Neural progenitor cell (in vitro differentiated cells): ENCODE data around the gene DTNB. TPM values are rescaled to one million over a fixed set of nuclear protein-coding genes. Genes with fewer than 3 reads are reported as not detected.

Experiments
- DNase-seq: peaks from one replicate; pipeline ENCODE4 v3.0.0-alpha.2; 2016; ENCODE audit warnings: low spot score
- H2AFZ ChIP-seq: fragments of 200-600 bp; sonication (generic); replicated peaks from 2 replicates; pipeline ENCODE4 v1.6.1; 2016; ENCODE audit warnings: antibody characterized with exemption
- H3F3A ChIP-seq: fragments of 200-600 bp; sonication (generic); 2 replicates; pipeline ENCODE4 v1.6.1; 2016; ENCODE audit warnings: antibody characterized with exemption, low read depth
- H3K27ac ChIP-seq: fragments of 200-600 bp; sonication (generic); 2 replicates; pipeline ENCODE4 v1.5.1; 2016; ENCODE audit warnings: mild to moderate bottlenecking
- H3K27me3 ChIP-seq: fragments of 200-600 bp; sonication (generic); 2 replicates; pipeline ENCODE4 v1.6.1; 2016; ENCODE audit warnings: mild to moderate bottlenecking, moderate library complexity
- H3K36me3 ChIP-seq: fragments of 200-600 bp; sonication (generic); 2 replicates; pipeline ENCODE4 v1.5.1; 2016
- H3K4me1 ChIP-seq: fragments of 200-600 bp; sonication (generic); 2 replicates; pipeline ENCODE4 v1.6.1; 2016; ENCODE audit warnings: mixed run types
- H3K4me2 ChIP-seq: fragments of 200-600 bp; sonication (generic); 2 replicates; pipeline ENCODE4 v1.6.1; 2016
- H3K4me3 ChIP-seq: fragments of 200-600 bp; sonication (generic); 2 replicates; pipeline ENCODE4 v1.5.1; 2016
- H3K79me2 ChIP-seq: fragments of 200-600 bp; sonication (generic); 2 replicates; pipeline ENCODE4 v1.6.1; 2016; ENCODE audit warnings: low read depth
- H3K9ac ChIP-seq: fragments of 200-600 bp; sonication (generic); 2 replicates; pipeline ENCODE4 v1.6.1; 2016
- H3K9me3 ChIP-seq: fragments of 200-600 bp; sonication (generic); 2 replicates; pipeline ENCODE4 v1.5.1; 2016; ENCODE audit warnings: low read depth
- H4K20me1 ChIP-seq: fragments of 200-600 bp; sonication (generic); 2 replicates; pipeline ENCODE4 v1.6.1; 2016; ENCODE audit warnings: low read depth
- H3K27ac Mint-ChIP-seq: 3 replicates; pipeline ENCODE4 v1.8.0; 2021; ENCODE audit warnings: mixed read lengths
- H3K27me3 Mint-ChIP-seq: 2 replicates; pipeline ENCODE4 v1.8.0; 2022; ENCODE audit warnings: low read depth, mild to moderate bottlenecking, inconsistent platforms, moderate library complexity, mixed read lengths; ENCODE audit not compliant: insufficient read depth
- H3K36me3 Mint-ChIP-seq: 3 replicates; pipeline ENCODE4 v1.8.0; 2021; ENCODE audit warnings: mixed read lengths
- H3K4me1 Mint-ChIP-seq: 3 replicates; pipeline ENCODE4 v1.8.0; 2021; ENCODE audit warnings: mixed read lengths
- H3K4me3 Mint-ChIP-seq: 3 replicates; pipeline ENCODE4 v1.8.0; 2021; ENCODE audit warnings: mild to moderate bottlenecking, moderate library complexity, mixed read lengths
- H3K9me3 Mint-ChIP-seq: 3 replicates; pipeline ENCODE4 v1.8.0; 2020; ENCODE audit warnings: mixed read lengths
- CTCF ChIP-seq: fragments of 200-600 bp; sonication (generic); IDR thresholded peaks from 2 replicates; pipeline ENCODE4 v1.5.1; 2017; ENCODE audit warnings: antibody characterized with exemption, mild to moderate bottlenecking
- EZH2 ChIP-seq: fragments of 200-600 bp; sonication (generic); IDR thresholded peaks from 2 replicates; pipeline ENCODE4 v1.6.1; 2017; ENCODE audit warnings: antibody characterized with exemption, mild to moderate bottlenecking, moderate library complexity
- EZH2phosphoT487 ChIP-seq: fragments of 200-600 bp; sonication (generic); IDR thresholded peaks from 2 replicates; pipeline ENCODE4 v1.6.1; 2017; ENCODE audit warnings: antibody characterized with exemption
- total RNA-seq: library from RNA; depleted of rRNA; stranded (reverse); fragments of >200 nt; gene quantifications from 2 replicates; pipeline ENCODE4 v1.2.3, GENCODE V29; 2015; ENCODE audit warnings: low replicate concordance

DTNB gene
- total RNA-seq, 1 donor from 2014 or later: 27.1 TPM

- peaks cover 5% of the 10 kb centered on the region for H3K27me3 Mint-ChIP-seq
- Histone ChIP-seq H3K27ac (no peak overlapping the region), H3K9ac (no peak overlapping the region), H2AFZ (no peak overlapping the region), H3K79me2 (no peaks in the 10 kb centered on the region), H3K4me3 (no peak overlapping the region), H3K4me1 (peaks cover 24% of the 10 kb centered on the region), H3K4me2 (no peak overlapping the region), H3F3A (peaks cover 8% of the 10 kb centered on the region), H3K36me3 (no peaks in the 10 kb centered on the region), H4K20me1 (no peaks in the 10 kb centered on the region), H3K9me3 (no peaks in the 10 kb centered on the region), H3K27me3 (no peaks in the 10 kb centered on the region)
- peak overlapping the region; percentile 21 for H3K27ac Mint-ChIP-seq
- TF ChIP-seq EZH2phosphoT487 (no peak), CTCF (no peak)
- no peaks in the 10 kb centered on the region for H3K9me3 Mint-ChIP-seq
- DNase-seq: no peak
- peaks cover 25% of the 10 kb centered on the region for H3K36me3 Mint-ChIP-seq
- H3K4me3 Mint-ChIP-seq: no peak overlapping the region
- peaks cover 21% of the 10 kb centered on the region for H3K4me1 Mint-ChIP-seq
Measured at GRCh38 chr2:25385910-25386309, 287.5 kb downstream of the DTNB start.

GRCh38 chr2:25383806-25384205 lies 289.6 kb downstream of the DTNB start:
- H4K20me1 ChIP-seq: no peaks in the 10 kb centered on the region

GRCh38 chr2:25381502-25381901 lies 291.9 kb downstream of the DTNB start:
- H3K27ac Mint-ChIP-seq: no peak overlapping the region
- Histone ChIP-seq H3K79me2 (no peaks in the 10 kb centered on the region), H3K4me1 (peaks cover 11% of the 10 kb centered on the region), H3K4me2 (no peak overlapping the region), H3K4me3 (no peak overlapping the region), H3K9me3 (no peaks in the 10 kb centered on the region), H3K27me3 (no peaks in the 10 kb centered on the region), H4K20me1 (no peaks in the 10 kb centered on the region), H3F3A (no peaks in the 10 kb centered on the region), H3K27ac (no peak overlapping the region), H3K36me3 (no peaks in the 10 kb centered on the region), H3K9ac (no peak overlapping the region), H2AFZ (no peak overlapping the region)
- H3K36me3 Mint-ChIP-seq: peaks cover 13% of the 10 kb centered on the region
- peaks cover 18% of the 10 kb centered on the region for H3K4me1 Mint-ChIP-seq
- DNase-seq: no peak
- H3K4me3 Mint-ChIP-seq: no peak overlapping the region
- no peak for TF ChIP-seq CTCF
- no peak for TF ChIP-seq EZH2phosphoT487
- TF ChIP-seq EZH2: no peak
- H3K27me3 Mint-ChIP-seq: peaks cover 13% of the 10 kb centered on the region
- H3K9me3 Mint-ChIP-seq: peaks cover 6% of the 10 kb centered on the region

More at GRCh38 chr2:25383806-25384205, 289.6 kb downstream of the DTNB start:
- Histone ChIP-seq H3K9me3 (no peaks in the 10 kb centered on the region), H3K27me3 (no peaks in the 10 kb centered on the region), H3K4me2 (no peak overlapping the region), H3K36me3 (no peaks in the 10 kb centered on the region), H3K4me3 (no peak overlapping the region), H3F3A (peaks cover 8% of the 10 kb centered on the region), H3K79me2 (no peaks in the 10 kb centered on the region), H3K27ac (no peak overlapping the region), H2AFZ (no peak overlapping the region), H3K4me1 (peaks cover 24% of the 10 kb centered on the region), H3K9ac (no peak overlapping the region)
- Mint-ChIP-seq H3K27me3 (peaks cover 8% of the 10 kb centered on the region), H3K9me3 (no peaks in the 10 kb centered on the region), H3K27ac (no peak overlapping the region), H3K36me3 (peaks cover 25% of the 10 kb centered on the region), H3K4me1 (peaks cover 21% of the 10 kb centered on the region), H3K4me3 (no peak overlapping the region)
- DNase-seq: no peak
- TF ChIP-seq CTCF (no peak), EZH2phosphoT487 (no peak), EZH2 (no peak)
